H9 (cell line): Measurements from ENCODE around the gene BMPER. TPM values are rescaled to one million over a fixed set of nuclear protein-coding genes. Genes with fewer than 3 reads are reported as not detected.

ENCODE experiments used
- DNase-seq: peaks from one replicate; pipeline ENCODE4 v3.0.0-alpha.2; 2017
- H2AFZ ChIP-seq: one replicate; pipeline ENCODE4 v1.6.1; 2013; ENCODE audit warnings: mild to moderate bottlenecking, low read length, control low read depth, moderate library complexity
- H2AK5ac ChIP-seq: 2 replicates; pipeline ENCODE4 v1.6.1; 2013; ENCODE audit warnings: low read length, control low read depth, mixed read lengths; ENCODE audit not compliant: insufficient read length
- H2BK120ac ChIP-seq: one replicate; pipeline ENCODE4 v1.6.1; 2013; ENCODE audit warnings: low read depth, mild to moderate bottlenecking, low read length, control low read depth, inconsistent platforms; ENCODE audit not compliant: poor library complexity, severe bottlenecking
- H2BK12ac ChIP-seq: 2 replicates; pipeline ENCODE4 v1.6.1; 2013; ENCODE audit warnings: low read length, control low read depth, mixed read lengths, low read depth; ENCODE audit not compliant: insufficient read length
- H2BK15ac ChIP-seq: 2 replicates; pipeline ENCODE4 v1.6.1; 2013; ENCODE audit warnings: low read depth, low read length, control low read depth
- H2BK20ac ChIP-seq: one replicate; pipeline ENCODE4 v1.6.1; 2013; ENCODE audit warnings: low read depth, mild to moderate bottlenecking, low read length, control low read depth, inconsistent platforms; ENCODE audit not compliant: poor library complexity, severe bottlenecking
- H2BK5ac ChIP-seq: 2 replicates; pipeline ENCODE4 v1.6.1; 2013; ENCODE audit warnings: low read length, control low read depth, mixed read lengths; ENCODE audit not compliant: insufficient read length
- H3K14ac ChIP-seq: 2 replicates; pipeline ENCODE4 v1.6.1; 2013; ENCODE audit warnings: low read length, control low read depth; ENCODE audit not compliant: insufficient read depth
- H3K18ac ChIP-seq: 2 replicates; pipeline ENCODE4 v1.6.1; 2013; ENCODE audit warnings: low read depth, mild to moderate bottlenecking, mixed read lengths, low read length, control low read depth; ENCODE audit not compliant: insufficient read length
- H3K23ac ChIP-seq: 2 replicates; pipeline ENCODE4 v1.6.1; 2013; ENCODE audit warnings: low read length, control low read depth, mixed read lengths, low read depth; ENCODE audit not compliant: insufficient read length
- H3K23me2 ChIP-seq: 2 replicates; pipeline ENCODE4 v1.6.1; 2013; ENCODE audit warnings: low read depth, mild to moderate bottlenecking, mixed read lengths, low read length, control low read depth; ENCODE audit not compliant: insufficient read length, poor library complexity, severe bottlenecking
- H3K27ac ChIP-seq: 2 replicates; pipeline ENCODE4 v1.5.1; 2013; ENCODE audit warnings: low read length, control low read depth, mixed read lengths, low read depth; ENCODE audit not compliant: insufficient read length
- H3K27me3 ChIP-seq: 2 replicates; pipeline ENCODE4 v1.6.1; 2013; ENCODE audit warnings: low read length, control low read depth, inconsistent platforms; ENCODE audit not compliant: insufficient read depth
- H3K4ac ChIP-seq: 2 replicates; pipeline ENCODE4 v1.6.1; 2013; ENCODE audit warnings: low read depth, mild to moderate bottlenecking, control low read depth, inconsistent platforms, low read length, moderate library complexity
- H3K4me1 ChIP-seq: 2 replicates; pipeline ENCODE4 v1.6.1; 2013; ENCODE audit warnings: low read length, control low read depth, inconsistent platforms; ENCODE audit not compliant: insufficient read depth
- H3K4me2 ChIP-seq: 2 replicates; pipeline ENCODE4 v1.6.1; 2013; ENCODE audit warnings: low read length, control low read depth, mixed read lengths; ENCODE audit not compliant: insufficient read length, insufficient read depth
- H3K56ac ChIP-seq: 2 replicates; pipeline ENCODE4 v1.6.1; 2013; ENCODE audit warnings: low read depth, mild to moderate bottlenecking, mixed read lengths, low read length, control low read depth; ENCODE audit not compliant: insufficient read length
- H3K79me1 ChIP-seq: 2 replicates; pipeline ENCODE4 v1.6.1; 2013; ENCODE audit warnings: low read depth, mild to moderate bottlenecking, moderate library complexity, low read length, control low read depth, inconsistent platforms; ENCODE audit not compliant: insufficient read depth, poor library complexity, severe bottlenecking
- H3K79me2 ChIP-seq: 2 replicates; pipeline ENCODE4 v1.6.1; 2013; ENCODE audit warnings: low read length, control low read depth, inconsistent platforms; ENCODE audit not compliant: insufficient read depth
- H3K9ac ChIP-seq: 2 replicates; pipeline ENCODE4 v1.6.1; 2013; ENCODE audit warnings: low read length, control low read depth, mixed read lengths; ENCODE audit not compliant: insufficient read length; ENCODE audit errors: extremely low read depth
- H3K9me3 ChIP-seq: one replicate; pipeline ENCODE4 v1.6.1; 2013; ENCODE audit warnings: low read depth, low read length, inconsistent platforms; ENCODE audit not compliant: control insufficient read depth
- H3T11ph ChIP-seq: one replicate; pipeline ENCODE4 v1.6.1; 2013; ENCODE audit warnings: mild to moderate bottlenecking, low read length, control low read depth, inconsistent platforms
- H4K20me1 ChIP-seq: one replicate; pipeline ENCODE4 v1.6.1; 2013; ENCODE audit not compliant: control insufficient read depth, insufficient read length, insufficient read depth
- H4K5ac ChIP-seq: 2 replicates; pipeline ENCODE4 v1.6.1; 2013; ENCODE audit warnings: low read depth, mild to moderate bottlenecking, mixed read lengths, low read length, control low read depth; ENCODE audit not compliant: insufficient read length
- H4K8ac ChIP-seq: replicated peaks from 2 replicates; pipeline ENCODE4 v1.6.1; 2013; ENCODE audit warnings: low read length, control low read depth, mixed read lengths, low read depth; ENCODE audit not compliant: insufficient read length
- H4K91ac ChIP-seq: 2 replicates; pipeline ENCODE4 v1.6.1; 2013; ENCODE audit warnings: low read depth, mild to moderate bottlenecking, moderate library complexity, mixed read lengths, low read length, control low read depth; ENCODE audit not compliant: insufficient read length
- H3K27ac Mint-ChIP-seq, 3 experiments: 2 replicates in 2 of 3; 3 replicates in 1 of 3; pipeline ENCODE4 v1.8.0; 2020 to 2021; ENCODE audit warnings: mixed read lengths in 3 of 3, mild to moderate bottlenecking in 1 of 3, moderate library complexity in 1 of 3
- H3K27me3 Mint-ChIP-seq: 2 replicates; pipeline ENCODE4 v1.8.0; 2021; ENCODE audit warnings: low read depth, mild to moderate bottlenecking, moderate library complexity, mixed read lengths
- H3K36me3 Mint-ChIP-seq, 3 experiments: 2 replicates in 2 of 3; 3 replicates in 1 of 3; pipeline ENCODE4 v1.8.0; 2020 to 2021; ENCODE audit warnings: low read depth in 3 of 3, mixed read lengths in 3 of 3; ENCODE audit not compliant: insufficient read depth in 1 of 3
- H3K4me1 Mint-ChIP-seq, 2 experiments: 2 replicates each; pipeline ENCODE4 v1.8.0; 2020; ENCODE audit warnings: mixed read lengths in 2 of 2
- H3K4me3 Mint-ChIP-seq, 2 experiments: 2 replicates in 1 of 2; 3 replicates in 1 of 2; pipeline ENCODE4 v1.8.0; 2020 to 2021; ENCODE audit warnings: mild to moderate bottlenecking in 2 of 2, mixed read lengths in 2 of 2, moderate library complexity in 1 of 2
- H3K9me3 Mint-ChIP-seq, 2 experiments: 2 replicates in 1 of 2; 3 replicates in 1 of 2; pipeline ENCODE4 v1.8.0; 2020; ENCODE audit warnings: mild to moderate bottlenecking in 2 of 2, mixed read lengths in 2 of 2, moderate library complexity in 1 of 2
- total RNA-seq: library from RNA; stranded (reverse); gene quantifications from 2 replicates; pipeline ENCODE4 v1.2.1, GENCODE V29; 2021
- TF ChIP-seq, protein P1 (sequence below): fragments of 200-600 bp; sonication (generic); conservative IDR thresholded peaks from 3 replicates; pipeline ENCODE4 v1.8.0; 2021; ENCODE audit warnings: antibody characterized with exemption, mild to moderate bottlenecking

BMPER gene
- total RNA-seq, 1 experiment from 2014 or later: 0.20 TPM

DNA sequence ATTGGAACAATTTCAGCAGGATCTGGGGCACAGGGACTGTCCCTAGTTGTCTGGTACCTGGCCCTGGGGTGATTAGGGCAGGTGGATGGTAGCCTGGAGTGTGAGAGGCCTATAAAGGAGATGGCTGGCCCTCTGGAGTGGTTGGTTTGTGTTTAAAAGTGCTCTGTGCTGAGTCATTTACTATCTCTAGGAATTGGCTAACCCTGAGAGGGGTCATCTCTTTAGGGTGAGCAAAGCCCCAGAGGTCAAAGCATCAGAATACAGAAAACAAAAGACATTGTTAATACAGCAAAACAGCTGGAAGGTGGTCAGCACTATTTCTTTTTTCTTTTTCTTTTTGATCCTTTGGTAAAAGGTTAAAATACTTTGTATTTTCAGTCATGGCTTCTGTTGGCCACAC is 43.4 kb upstream of the BMPER start:
- peaks cover 4% of the 10 kb centered on the region; the same call in 1 of the 2 replicates for H3K4me1 ChIP-seq
- H3K23ac ChIP-seq: no peak overlapping the region
- peaks cover 6 to 13% of the 10 kb centered on the region in 2 experiments; a peak in 4 of 5 replicates for H3K9me3 Mint-ChIP-seq
- H2BK20ac ChIP-seq: no peak overlapping the region
- H3K79me2 ChIP-seq: no peaks in the 10 kb centered on the region
- H3K14ac ChIP-seq: no peak overlapping the region
- no peaks in the 10 kb centered on the region for H3K79me1 ChIP-seq
- H2BK15ac ChIP-seq: no peak overlapping the region
- no peak overlapping the region for H3K4me2 ChIP-seq
- no peak overlapping the region for H2BK120ac ChIP-seq
- H3K9me3 ChIP-seq: no peaks in the 10 kb centered on the region
- H3K27ac Mint-ChIP-seq: peak overlapping the region in 2 of 3 experiments; percentile 19 to 76; a peak in 2 of 7 replicates
- H3K36me3 Mint-ChIP-seq: peaks cover 0 to 10% (median 9%) of the 10 kb centered on the region in 3 experiments; a peak in 4 of 7 replicates
- H2AK5ac ChIP-seq: no peak overlapping the region
- H3K27ac ChIP-seq: no peak overlapping the region
- no peaks in the 10 kb centered on the region for H4K20me1 ChIP-seq
- peaks cover 18% of the 10 kb centered on the region in 2 experiments for H3K4me1 Mint-ChIP-seq
- no peaks in the 10 kb centered on the region for H3K27me3 Mint-ChIP-seq
- no peak overlapping the region for H2BK12ac ChIP-seq
- no peak overlapping the region for H3K56ac ChIP-seq
- H3K23me2 ChIP-seq: no peaks in the 10 kb centered on the region
- no peak overlapping the region for H2BK5ac ChIP-seq
- DNase-seq: no peak
- H3T11ph ChIP-seq: no peak overlapping the region
- H3K27me3 ChIP-seq: no peaks in the 10 kb centered on the region
- H3K9ac ChIP-seq: no peak overlapping the region
- H4K8ac ChIP-seq: no peak overlapping the region
- no peak overlapping the region for H4K5ac ChIP-seq
- H3K4ac ChIP-seq: no peak overlapping the region
- H3K18ac ChIP-seq: no peak overlapping the region
- TF ChIP-seq, protein P1, sequence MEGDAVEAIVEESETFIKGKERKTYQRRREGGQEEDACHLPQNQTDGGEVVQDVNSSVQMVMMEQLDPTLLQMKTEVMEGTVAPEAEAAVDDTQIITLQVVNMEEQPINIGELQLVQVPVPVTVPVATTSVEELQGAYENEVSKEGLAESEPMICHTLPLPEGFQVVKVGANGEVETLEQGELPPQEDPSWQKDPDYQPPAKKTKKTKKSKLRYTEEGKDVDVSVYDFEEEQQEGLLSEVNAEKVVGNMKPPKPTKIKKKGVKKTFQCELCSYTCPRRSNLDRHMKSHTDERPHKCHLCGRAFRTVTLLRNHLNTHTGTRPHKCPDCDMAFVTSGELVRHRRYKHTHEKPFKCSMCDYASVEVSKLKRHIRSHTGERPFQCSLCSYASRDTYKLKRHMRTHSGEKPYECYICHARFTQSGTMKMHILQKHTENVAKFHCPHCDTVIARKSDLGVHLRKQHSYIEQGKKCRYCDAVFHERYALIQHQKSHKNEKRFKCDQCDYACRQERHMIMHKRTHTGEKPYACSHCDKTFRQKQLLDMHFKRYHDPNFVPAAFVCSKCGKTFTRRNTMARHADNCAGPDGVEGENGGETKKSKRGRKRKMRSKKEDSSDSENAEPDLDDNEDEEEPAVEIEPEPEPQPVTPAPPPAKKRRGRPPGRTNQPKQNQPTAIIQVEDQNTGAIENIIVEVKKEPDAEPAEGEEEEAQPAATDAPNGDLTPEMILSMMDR: no peak
- no peak overlapping the region for H2AFZ ChIP-seq
- peak overlapping the region in 1 of 2 experiments; percentile 36; a peak in 1 of 5 replicates for H3K4me3 Mint-ChIP-seq
- H4K91ac ChIP-seq: no peak overlapping the region
